NCI-H2107 treated with DMSO at 0.1 percent for 48 hours (cell line): ENCODE measurements around the gene UNC5B.

Source experiments
- DNase-seq: peaks from one replicate; lab custom pipeline; 2025; ENCODE audit not compliant: unreplicated experiment; lab: John Stamatoyannopoulos, UW

Gene UNC5B

GRCh38 chr10:71251319-71251718 lies 38.9 kb downstream of the UNC5B start:
- DNase-seq = no peak

- no peak for DNase-seq
These were observed 39.9 kb downstream of the UNC5B start for GRCh38 chr10:71252220-71252619.

- DNase-seq = no peak
These were observed 41.8 kb downstream of the UNC5B start for GRCh38 chr10:71253981-71254818.

- no peak for DNase-seq
These were observed 42.6 kb downstream of the UNC5B start for GRCh38 chr10:71254834-71255549.

- no peak for DNase-seq
These were observed 43.1 kb downstream of the UNC5B start for GRCh38 chr10:71255550-71255807.

GRCh38 chr10:71255808-71256660 lies 43.7 kb downstream of the UNC5B start:
- no peak for DNase-seq

GRCh38 chr10:71256661-71257318 lies 44.4 kb downstream of the UNC5B start:
- DNase-seq = no peak

GRCh38 chr10:71257319-71257997 lies 45.1 kb downstream of the UNC5B start:
- no peak for DNase-seq

- no peak for DNase-seq
These were observed 45.7 kb downstream of the UNC5B start for GRCh38 chr10:71258046-71258445.

- DNase-seq = no peak
These were observed 46.2 kb downstream of the UNC5B start for GRCh38 chr10:71258446-71259145.

- no peak for DNase-seq
These were observed 46.9 kb downstream of the UNC5B start for GRCh38 chr10:71259282-71259681.

GRCh38 chr10:71259815-71260501 lies 47.6 kb downstream of the UNC5B start:
- DNase-seq = no peak

GRCh38 chr10:71260622-71261325 lies 48.4 kb downstream of the UNC5B start:
- DNase-seq = no peak

- DNase-seq = peak; percentile 44
These were observed 49.7 kb downstream of the UNC5B start for GRCh38 chr10:71262027-71262426.

- DNase-seq = no peak
These were observed 50.4 kb downstream of the UNC5B start for GRCh38 chr10:71262817-71263216.

- DNase-seq = peak; percentile 16
These were observed 51.0 kb downstream of the UNC5B start for GRCh38 chr10:71263376-71263775.

- DNase-seq = peak; percentile 71
These were observed 52.2 kb downstream of the UNC5B start for GRCh38 chr10:71264345-71265200.

- no peak for DNase-seq
These were observed 52.8 kb downstream of the UNC5B start for GRCh38 chr10:71265201-71265575.
